ENCODE measurements around the gene IGFBP5. TPM values are rescaled to one million over a fixed set of nuclear protein-coding genes. Genes with fewer than 3 reads are reported as not detected.
A peak's percentile ranks its signal among the peaks of the same experiment; 100 is the strongest.

IGFBP5 gene
- total and polyA plus RNA-seq, 7 experiments from 2014 or later, result not detected

DNA sequence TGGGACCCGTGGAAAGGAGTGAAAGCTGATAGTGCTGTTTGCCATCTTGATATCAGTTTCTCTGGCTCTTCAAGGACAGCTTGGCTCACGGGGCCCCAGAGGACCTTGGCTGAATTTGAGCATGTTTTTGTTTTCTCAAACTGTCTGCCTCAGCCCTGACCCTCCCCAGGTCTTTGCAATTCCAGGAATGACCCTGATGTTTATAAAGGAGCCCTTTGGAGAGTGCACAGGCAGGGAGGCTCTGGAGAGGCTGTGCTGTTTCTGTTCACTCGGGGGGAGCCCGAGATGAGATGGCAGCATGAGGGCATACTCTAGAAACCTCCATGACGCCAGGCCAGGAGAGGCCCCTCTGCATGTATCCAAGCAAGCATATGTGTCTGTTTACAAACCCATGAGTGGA lies 45.8 kb downstream of the IGFBP5 start:
- POLR2A ChIA-PET, result no interaction called here
- H3K27me3 Mint-ChIP-seq, result peaks cover 0 to 7% (median 6%) of the 10 kb centered on the region in 5 donors
- CTCF ChIA-PET, result no interaction called here

DNA sequence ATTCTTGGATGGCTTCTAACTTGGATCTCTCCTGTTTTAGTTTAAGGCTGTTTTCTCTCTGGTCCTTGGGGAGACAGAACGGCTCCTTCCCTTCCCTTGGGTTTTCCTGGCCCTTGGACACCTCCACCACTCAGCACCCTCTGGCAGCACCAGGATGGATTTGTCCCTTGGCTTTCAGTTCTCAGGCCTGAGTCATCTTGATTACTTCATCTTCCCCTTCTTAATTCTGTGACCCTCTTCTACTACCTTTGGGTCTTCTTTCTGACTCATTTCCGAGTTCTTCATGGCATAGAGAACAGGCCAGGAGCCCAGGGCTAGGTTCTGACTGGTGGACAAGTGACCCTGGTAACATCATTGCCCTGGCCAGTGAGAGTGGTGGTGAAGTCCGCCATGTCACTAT lies 47.2 kb downstream of the IGFBP5 start:
- intact Hi-C loops (cut with micrococcal nuclease), result no loop called here
- no peaks in the 10 kb centered on the region for H3K27me3 ChIP-seq (ENCODE audit: control insufficient read depth in 2 of 2, insufficient read depth in 2 of 2, low read length in 2 of 2)
- Mint-ChIP-seq H3K27ac (no peak overlapping the region), H3K27me3 (peaks cover 0 to 7% (median 5%) of the 10 kb centered on the region in 5 donors), H3K4me1 (peaks cover 0 to 14% (median 7%) of the 10 kb centered on the region in 7 donors), H3K36me3 (peaks cover 0 to 11% (median 0%) of the 10 kb centered on the region in 5 donors), H3K9me3 (peaks cover 0 to 3% (median 0%) of the 10 kb centered on the region in 11 donors), H3K4me3 (no peak overlapping the region)
- CTCF ChIA-PET, result no interaction called here
- DNase-seq, result no peak
- H3K9me3 ChIP-seq (ENCODE audit: control insufficient read depth in 2 of 3, low read length in 3 of 3), result no peaks in the 10 kb centered on the region
- ATAC-seq, result no peak
- H3K4me3 ChIP-seq (ENCODE audit: low read length), result no peak overlapping the region
- no peak overlapping the region for H3K27ac ChIP-seq (ENCODE audit: low read depth, low read length)
- no peaks in the 10 kb centered on the region for H3K4me1 ChIP-seq (ENCODE audit: control insufficient read depth in 2 of 2, insufficient read depth in 2 of 2, low read length in 2 of 2)
- no peaks in the 10 kb centered on the region for H3K36me3 ChIP-seq (ENCODE audit: control insufficient read depth in 2 of 3, insufficient read depth in 3 of 3, low read length in 3 of 3)
- POLR2A ChIA-PET, result no interaction called here

More for the DNA sequence above, 45.8 kb downstream of the IGFBP5 start:
- intact Hi-C loops (cut with micrococcal nuclease), result no loop called here
- DNase-seq (no peak), ATAC-seq (no peak)
- H3K4me1 ChIP-seq (ENCODE audit: control insufficient read depth in 2 of 2, insufficient read depth in 2 of 2, low read length in 2 of 2), result no peaks in the 10 kb centered on the region
- H3K9me3 ChIP-seq (ENCODE audit: control insufficient read depth in 2 of 3, low read length in 3 of 3), result no peaks in the 10 kb centered on the region
- no peak overlapping the region for H3K27ac ChIP-seq (ENCODE audit: low read depth, low read length)
- Mint-ChIP-seq H3K4me3 (no peak overlapping the region), H3K4me1 (peaks cover 0 to 11% (median 4%) of the 10 kb centered on the region in 7 donors), H3K27ac (no peak overlapping the region), H3K36me3 (peaks cover 0 to 5% (median 0%) of the 10 kb centered on the region in 5 donors), H3K9me3 (peaks cover 0 to 3% (median 0%) of the 10 kb centered on the region in 11 donors)
- H3K27me3 ChIP-seq (ENCODE audit: control insufficient read depth in 2 of 2, insufficient read depth in 2 of 2, low read length in 2 of 2), result no peaks in the 10 kb centered on the region
- H3K4me3 ChIP-seq (ENCODE audit: low read length), result no peak overlapping the region
- H3K36me3 ChIP-seq (ENCODE audit: control insufficient read depth in 2 of 3, insufficient read depth in 3 of 3, low read length in 3 of 3), result no peaks in the 10 kb centered on the region

DNA sequence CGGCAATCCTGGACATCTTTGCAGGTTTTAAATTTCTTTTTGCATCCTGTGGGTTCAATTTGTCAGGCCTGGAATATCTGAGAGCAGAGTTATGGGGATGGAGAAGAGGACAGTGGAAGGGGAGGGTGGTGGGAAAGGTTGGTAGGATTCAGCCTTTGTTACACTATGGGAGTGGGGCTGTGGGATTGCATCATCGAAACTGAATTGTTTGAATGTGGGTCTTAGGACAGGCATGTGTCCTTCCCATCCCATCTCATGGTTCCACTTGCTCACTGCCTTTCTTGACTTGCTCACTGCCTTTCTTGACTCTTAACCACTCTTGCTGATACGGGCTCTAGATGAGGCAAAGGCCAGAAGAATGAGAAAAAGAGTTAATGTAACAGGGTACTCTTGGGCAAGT lies 49.2 kb downstream of the IGFBP5 start:
- Mint-ChIP-seq H3K4me3 (no peak overlapping the region), H3K36me3 (peaks cover 0 to 17% (median 0%) of the 10 kb centered on the region in 5 donors), H3K4me1 (peaks cover 0 to 11% (median 7%) of the 10 kb centered on the region in 7 donors), H3K27me3 (peaks cover 0 to 4% (median 1%) of the 10 kb centered on the region in 5 donors), H3K9me3 (peaks cover 0 to 3% (median 0%) of the 10 kb centered on the region in 11 donors), H3K27ac (no peak overlapping the region)
- CTCF ChIA-PET, result no interaction called here
- no peaks in the 10 kb centered on the region for H3K27me3 ChIP-seq (ENCODE audit: control insufficient read depth in 2 of 2, insufficient read depth in 2 of 2, low read length in 2 of 2)
- intact Hi-C loops (cut with micrococcal nuclease), result no loop called here
- no peaks in the 10 kb centered on the region for H3K36me3 ChIP-seq (ENCODE audit: control insufficient read depth in 2 of 3, insufficient read depth in 3 of 3, low read length in 3 of 3)
- H3K27ac ChIP-seq (ENCODE audit: low read depth, low read length), result no peak overlapping the region
- H3K9me3 ChIP-seq (ENCODE audit: control insufficient read depth in 2 of 3, low read length in 3 of 3), result no peaks in the 10 kb centered on the region
- no peak overlapping the region for H3K4me3 ChIP-seq (ENCODE audit: low read length)
- no peak for ATAC-seq
- no peak for DNase-seq
- H3K4me1 ChIP-seq (ENCODE audit: control insufficient read depth in 2 of 2, insufficient read depth in 2 of 2, low read length in 2 of 2), result no peaks in the 10 kb centered on the region
- POLR2A ChIA-PET, result no interaction called here

DNA sequence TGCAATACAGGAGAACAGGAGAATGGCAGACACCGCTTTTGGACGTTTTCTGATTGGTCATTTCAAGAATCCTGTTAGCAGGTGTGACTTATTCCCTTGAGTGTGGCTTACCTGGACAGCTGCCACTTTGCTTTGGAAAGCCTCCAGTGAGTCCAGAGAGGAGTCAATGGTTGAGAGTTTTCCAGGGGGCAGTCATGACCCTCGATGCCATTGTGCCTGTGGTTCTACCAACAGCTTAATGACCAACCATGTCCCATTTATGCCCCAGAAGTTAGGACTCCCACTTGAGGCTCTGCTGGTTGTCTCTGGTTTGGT lies 49.8 kb downstream of the IGFBP5 start:
- DNase-seq (no peak), ATAC-seq (no peak)
- H3K27me3 Mint-ChIP-seq, result peaks cover 0 to 4% (median 0%) of the 10 kb centered on the region in 5 donors
- H3K4me1 Mint-ChIP-seq, result peaks cover 0 to 11% (median 7%) of the 10 kb centered on the region in 7 donors
- H3K36me3 Mint-ChIP-seq, result peaks cover 0 to 19% (median 0%) of the 10 kb centered on the region in 5 donors
- peaks cover 0 to 3% (median 0%) of the 10 kb centered on the region in 11 donors for H3K9me3 Mint-ChIP-seq
- H3K4me3 Mint-ChIP-seq, result no peak overlapping the region
- intact Hi-C loops (cut with micrococcal nuclease), result no loop called here
- CTCF ChIA-PET, result interaction anchor here (1.0 kb wide), 1 partner anchor 15 kb away, joined by 3 read pairs; no protein-coding TSS in a partner anchor
- POLR2A ChIA-PET, result no interaction called here
- Histone ChIP-seq H3K27ac (ENCODE audit: low read depth, low read length) (no peak overlapping the region), H3K4me1 (ENCODE audit: control insufficient read depth in 2 of 2, insufficient read depth in 2 of 2, low read length in 2 of 2) (no peaks in the 10 kb centered on the region), H3K36me3 (ENCODE audit: control insufficient read depth in 2 of 3, insufficient read depth in 3 of 3, low read length in 3 of 3) (no peaks in the 10 kb centered on the region), H3K27me3 (ENCODE audit: control insufficient read depth in 2 of 2, insufficient read depth in 2 of 2, low read length in 2 of 2) (no peaks in the 10 kb centered on the region), H3K4me3 (ENCODE audit: low read length) (no peak overlapping the region), H3K9me3 (ENCODE audit: control insufficient read depth in 2 of 3, low read length in 3 of 3) (no peaks in the 10 kb centered on the region)
- no peak overlapping the region for H3K27ac Mint-ChIP-seq

DNA sequence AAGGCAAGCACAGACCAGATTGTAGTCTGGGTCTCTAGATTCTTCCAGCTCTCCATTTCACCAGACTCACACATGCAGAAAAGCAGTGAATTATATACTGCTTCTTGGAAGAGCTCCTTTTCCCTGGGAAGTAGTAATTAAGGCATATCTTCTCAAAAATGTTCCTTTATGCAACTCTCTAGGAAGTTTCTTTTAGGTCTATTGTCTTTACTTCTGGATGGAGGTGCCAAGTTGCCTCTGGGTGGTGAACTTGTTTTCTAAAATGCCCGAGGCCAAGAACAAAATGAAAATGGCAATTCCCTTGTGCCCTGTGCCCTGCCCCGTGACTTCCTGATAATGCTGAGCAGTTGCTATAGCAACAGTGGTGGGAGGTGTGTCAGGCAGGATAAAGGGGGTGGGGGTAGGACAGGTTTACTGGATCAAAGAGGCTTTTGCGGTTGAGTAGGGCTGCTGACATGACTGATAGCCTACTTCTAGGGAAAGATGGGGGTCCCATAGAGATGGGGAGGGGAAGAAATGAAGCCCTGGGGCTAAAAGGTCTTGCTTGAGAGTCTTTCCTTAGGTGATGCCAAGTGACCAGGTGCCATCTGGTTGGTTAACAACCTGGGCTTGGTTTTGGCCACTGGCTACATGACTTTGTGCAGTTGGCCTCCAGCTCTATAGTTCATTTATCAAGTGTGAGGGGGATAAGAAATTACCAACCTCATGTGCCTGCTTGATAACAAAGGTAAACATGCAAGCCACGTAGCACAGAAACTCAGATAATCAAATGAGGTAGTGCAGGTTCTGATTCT lies 50.3 kb downstream of the IGFBP5 start:
- ChIA-PET POLR2A (no interaction called here), CTCF (interaction anchor here (1.0 kb wide), 1 partner anchor 16 kb away, joined by 3 read pairs; no protein-coding TSS in a partner anchor)
- H3K4me1 ChIP-seq (ENCODE audit: control insufficient read depth in 2 of 2, insufficient read depth in 2 of 2, low read length in 2 of 2), result no peaks in the 10 kb centered on the region
- DNase-seq (no peak), ATAC-seq (no peak)
- H3K4me3 ChIP-seq (ENCODE audit: low read length), result no peak overlapping the region
- H3K4me3 Mint-ChIP-seq, result peak overlapping the region in 1 of 10 donors; percentile 11
- H3K27ac ChIP-seq (ENCODE audit: low read depth, low read length), result no peak overlapping the region
- intact Hi-C loops (cut with micrococcal nuclease), result no loop called here
- peaks cover 0 to 3% (median 0%) of the 10 kb centered on the region in 11 donors for H3K9me3 Mint-ChIP-seq
- peaks cover 0 to 11% (median 7%) of the 10 kb centered on the region in 7 donors for H3K4me1 Mint-ChIP-seq
- H3K27ac Mint-ChIP-seq, result peak overlapping the region in 1 of 9 donors; percentile 41
- no peaks in the 10 kb centered on the region for H3K9me3 ChIP-seq (ENCODE audit: control insufficient read depth in 2 of 3, low read length in 3 of 3)
- no peaks in the 10 kb centered on the region for H3K27me3 ChIP-seq (ENCODE audit: control insufficient read depth in 2 of 2, insufficient read depth in 2 of 2, low read length in 2 of 2)
- H3K27me3 Mint-ChIP-seq, result peaks cover under 1 to 6% (median 4%) of the 10 kb centered on the region in 5 donors
- peaks cover 0 to 21% (median 0%) of the 10 kb centered on the region in 5 donors for H3K36me3 Mint-ChIP-seq
- no peaks in the 10 kb centered on the region for H3K36me3 ChIP-seq (ENCODE audit: control insufficient read depth in 2 of 3, insufficient read depth in 3 of 3, low read length in 3 of 3)

DNA sequence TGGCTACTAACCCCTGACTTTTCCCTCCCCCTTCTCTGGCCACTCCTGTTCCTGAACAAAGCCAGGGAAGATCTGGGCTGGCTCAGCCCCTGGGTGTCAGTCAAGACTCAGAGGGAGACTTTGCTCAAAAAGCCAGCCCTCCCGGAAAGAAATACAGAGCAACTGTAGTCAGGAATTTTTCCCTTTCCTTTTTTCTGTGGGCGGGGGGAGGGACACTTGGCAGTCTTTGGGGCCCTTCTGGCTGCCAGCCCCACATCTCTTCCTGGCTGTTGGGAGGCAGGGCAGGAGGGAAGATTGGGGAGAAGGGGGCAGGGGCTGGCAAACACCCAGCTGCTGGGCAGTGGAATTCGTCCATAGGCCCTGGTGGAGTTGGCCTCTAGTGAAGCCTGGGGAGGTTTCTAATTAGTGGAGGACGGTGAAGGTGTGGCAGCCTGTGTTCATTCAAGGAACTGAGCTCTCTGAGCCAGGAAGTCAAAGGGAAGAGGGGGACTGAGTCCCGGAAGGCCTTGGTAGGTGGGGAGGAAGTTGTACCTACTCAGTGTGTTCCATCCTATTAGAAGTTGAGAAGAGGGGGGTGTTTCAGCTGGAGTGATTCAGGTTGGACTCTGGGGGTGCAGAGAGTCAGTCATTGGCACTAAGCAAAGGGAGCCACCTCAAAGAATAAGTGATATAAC lies 51.2 kb downstream of the IGFBP5 start:
- peaks cover 0 to 11% (median 7%) of the 10 kb centered on the region in 7 donors for H3K4me1 Mint-ChIP-seq

More for the DNA sequence above, 51.2 kb downstream of the IGFBP5 start:
- Histone ChIP-seq H3K27me3 (ENCODE audit: control insufficient read depth in 2 of 2, insufficient read depth in 2 of 2, low read length in 2 of 2) (no peaks in the 10 kb centered on the region), H3K36me3 (ENCODE audit: control insufficient read depth in 2 of 3, insufficient read depth in 3 of 3, low read length in 3 of 3) (no peaks in the 10 kb centered on the region), H3K27ac (ENCODE audit: low read depth, low read length) (no peak overlapping the region), H3K9me3 (ENCODE audit: control insufficient read depth in 2 of 3, low read length in 3 of 3) (no peaks in the 10 kb centered on the region), H3K4me3 (ENCODE audit: low read length) (no peak overlapping the region), H3K4me1 (ENCODE audit: control insufficient read depth in 2 of 2, insufficient read depth in 2 of 2, low read length in 2 of 2) (no peaks in the 10 kb centered on the region)
- intact Hi-C loops (cut with micrococcal nuclease), result no loop called here
- Mint-ChIP-seq H3K27ac (peak overlapping the region in 2 of 9 donors; percentile 38 to 41), H3K9me3 (peaks cover 0 to 3% (median 0%) of the 10 kb centered on the region in 11 donors), H3K27me3 (peaks cover 4 to 11% (median 8%) of the 10 kb centered on the region in 5 donors), H3K36me3 (peaks cover 0 to 25% (median 0%) of the 10 kb centered on the region in 5 donors), H3K4me3 (no peak overlapping the region)
- no peak for DNase-seq
- ChIA-PET CTCF (no interaction called here), POLR2A (no interaction called here)
- ATAC-seq, result no peak

Measured in naive thymus-derived CD4-positive, alpha-beta T cell (primary cell).